Measurements from ENCODE around the gene SLC26A8.

The SLC26A8 gene

GRCh38 chr6:36042618-36043260 lies 18.3 kb upstream of the SLC26A8 start:
- H3K4me3 ChIP-seq (ENCODE audit: low read depth, low read length), result no peak overlapping the region
- in situ Hi-C loops (cut with HindIII; ENCODE audit: low sequenced_read_pairs), result no loop called here
- TF ChIP-seq CTCF (IDR thresholded peaks at IDR 0.05; ENCODE audit: low read depth, low read length, missing control alignments), result no peak
- no peak for DNase-seq (ENCODE audit: low read depth)

GRCh38 chr6:36040958-36041357 lies 16.5 kb upstream of the SLC26A8 start:
- H3K4me3 ChIP-seq (ENCODE audit: low read depth, low read length), result no peak overlapping the region
- no peak for TF ChIP-seq CTCF (IDR thresholded peaks at IDR 0.05; ENCODE audit: low read depth, low read length, missing control alignments)
- no peak for DNase-seq (ENCODE audit: low read depth)
- in situ Hi-C loops (cut with HindIII; ENCODE audit: low sequenced_read_pairs), result no loop called here

GRCh38 chr6:36039112-36039511 lies 14.7 kb upstream of the SLC26A8 start:
- in situ Hi-C loops (cut with HindIII; ENCODE audit: low sequenced_read_pairs), result no loop called here
- DNase-seq (ENCODE audit: low read depth), result no peak
- H3K4me3 ChIP-seq (ENCODE audit: low read depth, low read length), result no peak overlapping the region

GRCh38 chr6:36038120-36038876 lies 13.9 kb upstream of the SLC26A8 start:
- in situ Hi-C loops (cut with HindIII; ENCODE audit: low sequenced_read_pairs), result no loop called here
- no peak overlapping the region for H3K4me3 ChIP-seq (ENCODE audit: low read depth, low read length)
- TF ChIP-seq CTCF (IDR thresholded peaks at IDR 0.05; ENCODE audit: low read depth, low read length, missing control alignments), result no peak
- no peak for DNase-seq (ENCODE audit: low read depth)

More at GRCh38 chr6:36039112-36039511, 14.7 kb upstream of the SLC26A8 start:
- TF ChIP-seq CTCF (IDR thresholded peaks at IDR 0.05; ENCODE audit: low read depth, low read length, missing control alignments), result no peak

GRCh38 chr6:36035225-36035624 lies 10.8 kb upstream of the SLC26A8 start:
- no peak overlapping the region for H3K4me3 ChIP-seq (ENCODE audit: low read depth, low read length)
- in situ Hi-C loops (cut with HindIII; ENCODE audit: low sequenced_read_pairs), result no loop called here
- no peak for TF ChIP-seq CTCF (IDR thresholded peaks at IDR 0.05; ENCODE audit: low read depth, low read length, missing control alignments)
- no peak for DNase-seq (ENCODE audit: low read depth)

GRCh38 chr6:36034441-36034840 lies 10.0 kb upstream of the SLC26A8 start:
- TF ChIP-seq CTCF (IDR thresholded peaks at IDR 0.05; ENCODE audit: low read depth, low read length, missing control alignments), result no peak
- DNase-seq (ENCODE audit: low read depth), result no peak
- in situ Hi-C loops (cut with HindIII; ENCODE audit: low sequenced_read_pairs), result no loop called here
- no peak overlapping the region for H3K4me3 ChIP-seq (ENCODE audit: low read depth, low read length)

All from astrocyte of the cerebellum (primary cell).